Head of caudate nucleus (tissue), 42 donors: ENCODE data around the gene NFIL3.
A peak's percentile ranks its signal among the peaks of the same experiment; 100 is the strongest.
"Not testable (repeated sequence)": the region's sequence is repeated elsewhere in the genome, so short reads cannot be mapped to it uniquely, and the experiment has no call there.

Source experiments
- DNase-seq, 42 donors: peaks; one replicate each; pipeline versions ENCODE4 v3.0.0 to v3.0.0-alpha.2; 2020 to 2021; ENCODE audit warnings: mixed read lengths in 7 of 42
- intact Hi-C: fragments of 100-400 bp; cut with DNase I; formaldehyde crosslinking; loops from one replicate; pipeline ENCODE4 v1.15.0; 2022

Gene NFIL3

GRCh38 chr9:91376239-91376638 lies 47.4 kb downstream of the NFIL3 start:
- no peak for DNase-seq
- intact Hi-C loops = no loop called here

GRCh38 chr9:91374939-91375338 lies 48.7 kb downstream of the NFIL3 start:
- DNase-seq = no peak
- intact Hi-C loops = no loop called here

- DNase-seq = peak in 1 of 42 donors; percentile 7
- intact Hi-C loops = no loop called here
Observed at GRCh38 chr9:91371894-91372293, 51.7 kb downstream of the NFIL3 start.

- DNase-seq, intact Hi-C loops: not testable (repeated sequence)
Observed at GRCh38 chr9:91370006-91370405, 53.6 kb downstream of the NFIL3 start.

GRCh38 chr9:91364702-91365101 lies 58.9 kb downstream of the NFIL3 start:
- intact Hi-C loops = loop anchor here (5.0 kb wide), 1 partner anchor 58 kb away; the partner anchor contains the start of gene NFIL3
- no peak for DNase-seq

GRCh38 chr9:91364005-91364404 lies 59.6 kb downstream of the NFIL3 start:
- DNase-seq = no peak
- intact Hi-C loops = loop anchor here (5.0 kb wide), 1 partner anchor 58 kb away; the partner anchor contains the start of gene NFIL3

GRCh38 chr9:91362051-91362611 lies 61.5 kb downstream of the NFIL3 start:
- no peak for DNase-seq
- intact Hi-C loops = loop anchor here (5.0 kb wide), 1 partner anchor 60 kb away; the partner anchor contains the start of gene NFIL3

- intact Hi-C loops = loop anchor here (5.0 kb wide), 1 partner anchor 61 kb away; the partner anchor contains the start of gene NFIL3
- peak; percentile 59 to 95 (median 88) for DNase-seq
Observed at GRCh38 chr9:91361291-91362050, 62.2 kb downstream of the NFIL3 start, which contains the start of gene AUH. Gene AUH, minus strand, starts transcription at chr9:91361918. Its CDS starts 29 bp downstream, at chr9:91361889.

GRCh38 chr9:91360551-91361290 lies 62.9 kb downstream of the NFIL3 start:
- intact Hi-C loops = loop anchor here (5.0 kb wide), 1 partner anchor 62 kb away; the partner anchor contains the start of gene NFIL3
- DNase-seq = peak in 1 of 42 donors; percentile 12

GRCh38 chr9:91359734-91360470 lies 63.7 kb downstream of the NFIL3 start:
- intact Hi-C loops = loop anchor here (5.0 kb wide), 1 partner anchor 62 kb away; the partner anchor contains the start of gene NFIL3
- no peak for DNase-seq

- intact Hi-C loops = no loop called here
Observed at GRCh38 chr9:91359083-91359482, 64.5 kb downstream of the NFIL3 start.

More at GRCh38 chr9:91359083-91359482, 64.5 kb downstream of the NFIL3 start:
- no peak for DNase-seq
